Type B pancreatic cell (in vitro differentiated cells): Measurements from ENCODE around the gene LVRN. TPM values are rescaled to one million over a fixed set of nuclear protein-coding genes. Genes with fewer than 3 reads are reported as not detected.

Experiments
- DNase-seq: peaks from one replicate; pipeline ENCODE4 v3.0.0; 2021; ENCODE audit warnings: mixed read lengths; ENCODE audit not compliant: unreplicated experiment; ENCODE audit errors: extremely low spot score
- H3K27ac Mint-ChIP-seq: 2 replicates; pipeline ENCODE4 v1.8.0; 2021; ENCODE audit warnings: mild to moderate bottlenecking, mixed read lengths
- H3K27me3 Mint-ChIP-seq: 2 replicates; pipeline ENCODE4 v1.8.0; 2021; ENCODE audit warnings: mixed read lengths
- H3K36me3 Mint-ChIP-seq: 2 replicates; pipeline ENCODE4 v1.8.0; 2021; ENCODE audit warnings: mixed read lengths
- H3K4me1 Mint-ChIP-seq: one replicate; pipeline ENCODE4 v1.8.0; 2021; ENCODE audit warnings: mixed read lengths; ENCODE audit not compliant: unreplicated experiment
- H3K4me3 Mint-ChIP-seq: 2 replicates; pipeline ENCODE4 v1.8.0; 2021; ENCODE audit warnings: mild to moderate bottlenecking, mixed read lengths
- H3K9me3 Mint-ChIP-seq: 2 replicates; pipeline ENCODE4 v1.8.0; 2021; ENCODE audit warnings: mixed read lengths
- CTCF ChIP-seq: fragments of 200-600 bp; sonication (generic); conservative IDR thresholded peaks from 2 replicates; pipeline ENCODE4 v1.5.0; 2021; ENCODE audit warnings: antibody characterized with exemption, mild to moderate bottlenecking
- total RNA-seq: library from RNA; stranded (reverse); gene quantifications from 2 replicates; pipeline ENCODE4 v1.2.1, GENCODE V29; 2021; ENCODE audit warnings: low replicate concordance

LVRN gene
- total RNA-seq, 1 donor from 2014 or later, result 0.19 TPM

- DNase-seq, result no peak
- Mint-ChIP-seq H3K27ac (no peak overlapping the region), H3K4me1 (no peaks in the 10 kb centered on the region), H3K36me3 (no peaks in the 10 kb centered on the region), H3K9me3 (no peaks in the 10 kb centered on the region), H3K27me3 (no peaks in the 10 kb centered on the region), H3K4me3 (no peak overlapping the region)
- TF ChIP-seq CTCF, result no peak
Observed at GRCh38 chr5:115932991-115933390, 29.3 kb upstream of the LVRN start.

GRCh38 chr5:115934388-115934974 lies 27.8 kb upstream of the LVRN start:
- no peaks in the 10 kb centered on the region for H3K27me3 Mint-ChIP-seq
- peaks cover 8% of the 10 kb centered on the region for H3K4me1 Mint-ChIP-seq
- no peaks in the 10 kb centered on the region for H3K36me3 Mint-ChIP-seq
- no peak overlapping the region for H3K4me3 Mint-ChIP-seq
- no peak for DNase-seq
- TF ChIP-seq CTCF, result no peak
- no peaks in the 10 kb centered on the region for H3K9me3 Mint-ChIP-seq
- no peak overlapping the region for H3K27ac Mint-ChIP-seq

GRCh38 chr5:115936031-115936430 lies 26.2 kb upstream of the LVRN start:
- Mint-ChIP-seq H3K36me3 (no peaks in the 10 kb centered on the region), H3K9me3 (no peaks in the 10 kb centered on the region), H3K4me3 (no peak overlapping the region), H3K27me3 (no peaks in the 10 kb centered on the region), H3K27ac (no peak overlapping the region), H3K4me1 (peaks cover 8% of the 10 kb centered on the region)
- TF ChIP-seq CTCF, result no peak
- no peak for DNase-seq

- Mint-ChIP-seq H3K4me1 (peaks cover 8% of the 10 kb centered on the region), H3K9me3 (no peaks in the 10 kb centered on the region), H3K27ac (no peak overlapping the region), H3K27me3 (no peaks in the 10 kb centered on the region), H3K4me3 (no peak overlapping the region), H3K36me3 (no peaks in the 10 kb centered on the region)
- no peak for TF ChIP-seq CTCF
- no peak for DNase-seq
Observed at GRCh38 chr5:115939059-115939458, 23.2 kb upstream of the LVRN start.

- DNase-seq, result no peak
Observed at GRCh38 chr5:115940080-115940810, 22.0 kb upstream of the LVRN start.

More at GRCh38 chr5:115940080-115940810, 22.0 kb upstream of the LVRN start:
- TF ChIP-seq CTCF, result no peak
- Mint-ChIP-seq H3K9me3 (no peaks in the 10 kb centered on the region), H3K27ac (no peak overlapping the region), H3K4me1 (peaks cover 8% of the 10 kb centered on the region), H3K36me3 (no peaks in the 10 kb centered on the region), H3K27me3 (no peaks in the 10 kb centered on the region), H3K4me3 (no peak overlapping the region)
